HS-5 (cell line): ENCODE data around the gene FLRT2.

Experiments
- DNase-seq: peaks from one replicate; pipeline ENCODE4 v3.0.0-alpha.2; 2012; ENCODE audit warnings: low read depth

The FLRT2 gene, protein sequence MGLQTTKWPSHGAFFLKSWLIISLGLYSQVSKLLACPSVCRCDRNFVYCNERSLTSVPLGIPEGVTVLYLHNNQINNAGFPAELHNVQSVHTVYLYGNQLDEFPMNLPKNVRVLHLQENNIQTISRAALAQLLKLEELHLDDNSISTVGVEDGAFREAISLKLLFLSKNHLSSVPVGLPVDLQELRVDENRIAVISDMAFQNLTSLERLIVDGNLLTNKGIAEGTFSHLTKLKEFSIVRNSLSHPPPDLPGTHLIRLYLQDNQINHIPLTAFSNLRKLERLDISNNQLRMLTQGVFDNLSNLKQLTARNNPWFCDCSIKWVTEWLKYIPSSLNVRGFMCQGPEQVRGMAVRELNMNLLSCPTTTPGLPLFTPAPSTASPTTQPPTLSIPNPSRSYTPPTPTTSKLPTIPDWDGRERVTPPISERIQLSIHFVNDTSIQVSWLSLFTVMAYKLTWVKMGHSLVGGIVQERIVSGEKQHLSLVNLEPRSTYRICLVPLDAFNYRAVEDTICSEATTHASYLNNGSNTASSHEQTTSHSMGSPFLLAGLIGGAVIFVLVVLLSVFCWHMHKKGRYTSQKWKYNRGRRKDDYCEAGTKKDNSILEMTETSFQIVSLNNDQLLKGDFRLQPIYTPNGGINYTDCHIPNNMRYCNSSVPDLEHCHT

DNA sequence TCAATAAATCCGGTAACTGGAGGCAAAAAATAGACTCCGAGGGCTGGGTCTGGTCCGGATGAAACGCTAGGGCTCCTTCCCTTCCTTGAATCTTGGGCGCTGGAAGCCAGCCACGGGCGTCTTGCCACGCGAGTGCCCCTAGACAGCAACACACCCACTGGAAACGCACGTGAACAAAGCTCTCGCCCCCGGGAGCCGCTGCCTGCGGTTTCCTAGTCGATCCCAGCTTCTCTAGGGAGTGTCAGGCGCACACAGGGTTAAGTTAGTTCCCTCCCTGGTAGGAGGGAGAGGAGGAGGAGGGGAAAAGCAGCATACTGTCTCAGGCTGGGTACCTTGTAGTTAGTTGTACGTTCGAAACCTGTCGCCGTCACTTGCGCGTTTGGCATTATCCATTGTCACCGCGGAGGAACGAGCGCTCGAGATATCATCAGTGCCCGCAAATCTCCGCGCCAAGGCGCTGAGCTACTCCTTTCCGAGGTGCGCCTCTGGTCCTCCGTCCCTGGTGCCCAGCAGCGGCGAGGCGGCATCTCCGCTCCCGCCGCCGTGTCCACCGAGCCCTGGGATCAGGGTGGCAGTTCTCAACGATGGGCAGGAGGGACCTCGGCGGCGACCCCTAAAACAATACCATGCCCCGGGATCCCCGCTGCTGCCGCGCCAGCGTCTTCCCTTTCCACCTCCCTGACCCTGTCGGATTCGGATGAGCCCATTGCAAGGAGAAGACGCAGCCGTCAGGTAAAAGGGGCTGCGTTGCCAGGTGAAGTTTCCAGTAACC lies at the start of gene FLRT2:
Gene FLRT2 (plus strand): TSS at position 342 of the 772 bp plus-strand sequence. CDS start 91,371 bp downstream, outside the sequence.
- DNase-seq = no peak

DNA sequence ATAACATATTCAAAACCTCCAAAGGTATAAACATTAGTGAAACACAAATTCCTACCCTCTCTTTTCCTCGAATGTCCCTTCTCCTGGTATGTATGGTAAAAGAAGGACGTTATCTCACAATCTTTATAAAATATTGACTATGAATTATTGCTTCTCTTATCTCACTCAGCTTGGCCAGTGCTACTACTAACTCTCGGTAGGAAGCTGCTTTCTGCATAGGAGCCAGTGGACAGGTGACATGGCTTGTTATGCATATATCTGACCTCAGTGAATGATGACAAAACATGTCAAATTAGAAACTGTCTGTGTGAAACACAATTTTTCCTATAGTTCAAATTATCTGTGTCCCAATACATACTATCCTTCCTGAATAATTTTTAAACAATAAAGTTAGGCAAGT lies 48.5 kb upstream of the FLRT2 start:
- no peak for DNase-seq

- no peak for DNase-seq
These were observed 47.4 kb upstream of the FLRT2 start for GRCh38 chr14:85482552-85482951.

GRCh38 chr14:85483037-85483436 lies 46.9 kb upstream of the FLRT2 start:
- no peak for DNase-seq

DNA sequence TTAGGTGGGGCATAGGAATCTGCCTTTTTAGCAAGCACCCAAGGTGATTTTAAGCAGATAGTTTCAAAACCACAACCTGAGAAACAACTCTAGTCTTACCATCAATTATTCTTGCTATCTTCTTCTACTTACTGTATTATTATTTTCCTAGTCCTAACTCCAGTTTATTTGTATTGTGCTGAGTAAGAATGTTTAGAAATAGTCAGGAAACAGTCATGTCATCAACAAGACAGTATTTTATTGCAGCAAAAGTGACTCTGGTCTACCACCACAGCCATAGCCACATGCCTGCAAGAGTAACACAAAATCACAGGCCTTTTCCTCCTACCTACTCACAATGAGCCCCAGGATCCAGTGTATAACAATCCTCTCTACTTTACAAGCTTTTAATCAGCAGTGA lies 46.3 kb upstream of the FLRT2 start:
- no peak for DNase-seq

GRCh38 chr14:85487215-85487614 lies 42.7 kb upstream of the FLRT2 start:
- no peak for DNase-seq

DNA sequence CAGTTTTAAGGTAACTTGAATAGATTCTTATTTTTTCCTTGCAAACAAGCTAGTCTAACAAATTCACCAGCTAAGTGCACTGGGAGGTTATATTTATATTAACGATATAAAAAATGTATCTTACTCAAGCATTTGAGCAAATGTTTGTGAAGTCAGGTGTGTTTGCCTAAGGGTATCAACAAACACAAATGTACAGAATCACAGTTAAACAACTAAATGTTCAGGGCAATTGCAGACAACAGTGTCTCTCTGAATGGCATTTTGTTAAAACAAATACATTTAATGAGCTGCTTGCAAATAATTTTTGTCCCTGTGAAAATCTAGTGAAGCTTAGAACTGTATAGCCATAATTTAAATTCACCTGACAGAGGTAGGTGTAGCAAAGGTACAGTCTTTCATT lies 28.2 kb upstream of the FLRT2 start:
- DNase-seq = no peak

DNA sequence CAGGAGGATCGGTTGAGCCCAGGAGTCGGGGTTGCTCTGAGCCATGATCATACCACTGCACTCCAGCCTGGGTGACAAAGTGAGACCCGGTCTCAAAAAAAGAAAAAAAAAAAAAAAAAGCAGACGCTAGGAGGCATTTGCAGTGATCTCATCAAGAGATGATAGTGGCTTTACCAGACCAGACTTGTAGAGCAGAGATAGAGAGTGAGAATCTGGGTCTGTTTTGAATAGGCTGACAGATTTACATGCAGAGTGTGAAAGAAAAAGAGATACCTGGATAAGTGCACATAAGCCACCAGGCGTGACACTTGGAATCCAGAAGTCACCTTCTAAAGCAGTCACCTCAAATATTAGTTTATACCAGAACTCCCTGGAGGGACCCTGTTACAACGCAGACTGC lies 21.1 kb upstream of the FLRT2 start:
- no peak for DNase-seq

DNA sequence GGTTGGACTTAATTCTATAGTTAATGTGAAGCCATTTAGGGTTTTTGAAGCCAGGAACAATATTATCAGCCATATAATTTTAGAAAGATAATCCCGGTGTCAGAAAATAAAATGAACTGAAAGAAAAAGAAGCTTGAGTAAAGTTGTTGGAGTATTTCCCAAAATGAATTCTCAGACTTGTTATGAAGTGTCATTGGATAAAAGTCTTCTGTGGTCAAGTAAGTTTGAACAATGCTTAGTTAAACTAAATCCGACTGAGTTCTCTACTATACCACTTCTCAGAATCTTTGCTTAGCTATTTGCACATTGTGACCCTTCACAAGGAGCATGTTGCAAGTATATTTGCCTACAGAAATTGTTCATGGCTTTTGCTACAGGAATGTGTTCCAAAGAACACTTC lies 17.5 kb upstream of the FLRT2 start:
- DNase-seq = no peak

GRCh38 chr14:85514487-85514886 lies 15.5 kb upstream of the FLRT2 start:
- no peak for DNase-seq

- peak; percentile 87 for DNase-seq
These were observed 13.5 kb upstream of the FLRT2 start for GRCh38 chr14:85516239-85517113.

- DNase-seq = no peak
These were observed 12.7 kb upstream of the FLRT2 start for GRCh38 chr14:85517114-85517688.

DNA sequence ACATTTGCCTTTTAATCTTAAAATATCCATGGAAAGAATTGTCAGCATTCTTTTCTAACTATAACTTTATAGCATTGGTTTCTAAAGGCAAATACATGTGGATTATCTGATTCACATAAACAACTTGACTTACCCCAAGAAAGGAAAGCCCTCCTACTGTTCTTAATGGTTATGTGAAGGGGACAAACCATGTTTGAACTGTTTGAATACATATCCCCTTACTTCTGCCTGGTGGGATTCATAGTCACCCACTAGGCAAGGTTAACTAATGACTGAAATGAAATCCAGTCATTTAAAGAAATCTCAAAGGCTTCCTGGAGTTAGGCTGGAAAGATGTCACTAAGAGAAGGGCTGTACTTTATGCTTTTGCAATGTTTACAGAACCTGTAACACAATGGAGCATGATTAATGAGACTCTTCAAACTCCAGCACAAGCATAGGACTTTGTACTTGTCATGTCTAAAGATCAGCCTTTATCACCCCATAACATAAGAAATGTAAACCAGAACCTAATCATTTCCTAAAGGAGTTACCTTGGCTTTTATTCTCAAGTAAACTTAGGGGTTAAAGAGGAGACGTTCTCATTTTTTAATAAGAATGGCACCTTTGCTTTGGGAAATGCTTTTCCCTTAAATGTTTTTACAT lies 10.2 kb upstream of the FLRT2 start:
- DNase-seq = no peak

- DNase-seq = no peak
These were observed 9.4 kb upstream of the FLRT2 start for GRCh38 chr14:85520581-85520980.

DNA sequence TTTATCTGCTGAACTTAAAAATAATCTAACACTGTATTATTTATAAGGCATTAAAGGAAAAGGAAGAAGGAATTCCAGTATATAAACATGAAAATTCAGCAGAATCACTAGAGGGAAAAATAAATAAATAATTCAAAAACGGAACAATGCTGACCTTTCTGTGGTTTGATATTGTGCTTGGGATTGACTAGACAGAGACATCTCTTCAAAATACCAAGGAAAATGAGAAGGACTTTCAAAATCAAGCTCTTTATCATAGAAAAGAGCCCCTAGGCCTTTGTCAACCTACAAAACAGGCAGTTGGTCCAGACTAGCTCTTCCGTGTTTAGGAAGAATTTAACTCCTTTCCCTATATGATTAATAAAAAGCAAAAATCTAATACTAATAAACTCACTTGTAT lies 6.3 kb upstream of the FLRT2 start:
- no peak for DNase-seq

DNA sequence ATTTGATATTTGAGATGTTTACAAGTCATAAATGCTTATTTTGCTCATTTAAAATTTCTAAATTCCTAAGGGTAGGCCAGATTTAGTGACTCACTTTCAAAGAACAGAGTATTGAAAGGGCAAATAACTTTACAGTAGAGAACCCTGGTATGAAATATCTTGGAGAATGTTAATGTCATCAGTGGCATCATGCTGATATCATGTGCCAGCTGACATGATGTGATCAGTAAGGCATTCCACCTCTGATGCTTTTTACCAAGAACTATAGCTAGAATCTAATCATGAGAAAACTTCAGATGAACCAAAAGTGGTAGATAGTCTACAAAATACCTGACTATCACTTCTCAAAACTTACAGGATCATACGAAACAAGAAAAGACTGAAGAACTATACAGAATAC lies 2.9 kb upstream of the FLRT2 start:
- DNase-seq = peak; percentile 67

GRCh38 chr14:85527445-85528035 lies 2.4 kb upstream of the FLRT2 start:
- DNase-seq = peak; percentile 34

GRCh38 chr14:85528080-85528896 lies 1.7 kb upstream of the FLRT2 start:
- peak; percentile 69 for DNase-seq

GRCh38 chr14:85528897-85529631 lies 880 bp upstream of the FLRT2 start:
- DNase-seq = peak; percentile 56
